Heart left ventricle (tissue), 13 donors: ENCODE measurements around the gene PRPS1.

Experiments used
- CTCF ChIP-seq, 12 donors: fragments of 200-600 bp; sonication (generic) in 4 of 12; IDR thresholded peaks; one replicate each; pipeline versions ENCODE4 v1.5.0 to v1.8.0; 2018 to 2022; ENCODE audit warnings: antibody characterized with exemption in 12 of 12, mild to moderate bottlenecking in 5 of 12
- POLR2A ChIP-seq, 2 donors: fragments of 450-650 bp; IDR thresholded peaks; one replicate each; pipeline ENCODE4 v1.6.1; 2017; ENCODE audit warnings: antibody characterized with exemption in 2 of 2, mild to moderate bottlenecking in 2 of 2, moderate library complexity in 2 of 2
- donor health status: ischemic (EF 13 %, LVEDD 7.1; RV severe dilation, severe dysfunction).
- donor health status: DM: no; HTN: yes; CAD: no.
- donor health status: DM: no; HTN: no; CAD: no.
- donor health status: ischemic (EF 25% LVEDD 6.9; RV normal size, moderate dysfunction).
- donor health status: ischemic (EF 25% LVEDD 5.7; RV mildly dilated, moderate dysfunction).
- donor health status: ischemic (EF 35%, LVEDD 5.7; RV mildly dilated, moderate dysfunction).
- donor health status: nonischemic (EF 11% LVEDD 7.7; RV severe dilation, severe dysfunction).
- donor health status: DM: yes; HTN: yes; CAD: no.
- donor health status: PGD.
- donor health status: ischemic (EF 29% LVEDD 5.4; RV normal size, mild dysfunction).
- donor health status: nonischemic (EF 23%, LVEDD 6.1; RV moderate dilation, normal function).

GRCh38 chrX:107656978-107657377 is 28.7 kb downstream of the PRPS1 start:
- TF ChIP-seq POLR2A (IDR thresholded peaks at IDR 0.05) (no peak), CTCF (IDR thresholded peaks at IDR 0.05) (no peak)
